OCI-LY1 (cell line): ENCODE measurements around the gene SLC17A2.

Experiments used
- EZH2 ChIP-seq: fragments of 200-600 bp; sonication (generic), shearing (Covaris generic); IDR thresholded peaks from 2 replicates; pipeline ENCODE4 v1.8.0; 2017; ENCODE audit warnings: borderline replicate concordance, mixed run types, mild to moderate bottlenecking, antibody characterized with exemption, low read length, moderate library complexity, mixed read lengths
- TF ChIP-seq, protein P1 (sequence below): fragments of 200-600 bp; sonication (generic), shearing (Covaris generic); IDR thresholded peaks from 2 replicates; pipeline ENCODE4 v1.5.1; 2017; ENCODE audit warnings: mild to moderate bottlenecking, antibody characterized with exemption, low read length, moderate library complexity, mixed read lengths

DNA sequence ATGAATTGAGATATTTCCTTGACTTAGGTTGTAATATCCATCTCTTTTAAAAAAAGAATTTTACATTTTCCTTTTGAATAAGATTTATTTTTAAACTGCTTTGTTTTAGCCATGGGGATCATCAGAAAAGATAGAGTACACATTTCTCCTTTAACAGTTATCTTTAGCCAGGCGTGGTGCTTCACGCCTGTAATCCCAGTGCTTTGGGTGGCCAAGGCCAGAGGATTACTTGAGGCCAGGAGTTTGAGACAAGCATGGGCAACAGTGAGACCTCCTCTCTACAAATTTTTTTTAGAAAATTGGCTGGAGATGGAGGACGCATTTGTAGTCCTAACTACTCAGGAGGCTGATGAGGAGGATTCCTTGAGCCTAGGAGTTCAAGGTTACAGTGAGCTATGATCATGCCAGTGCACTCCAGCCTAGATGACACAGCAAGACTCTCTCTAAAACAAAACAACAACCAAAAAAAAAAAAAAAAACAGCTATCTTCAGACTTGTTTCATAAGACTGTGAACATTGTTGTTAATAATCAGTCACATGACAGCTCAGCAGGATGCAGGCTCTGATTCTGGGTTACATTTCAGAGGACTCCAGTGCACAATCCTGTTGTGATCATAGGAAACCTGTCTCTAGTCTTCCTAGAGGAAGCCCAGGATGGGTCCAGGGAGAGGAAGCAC lies 54.4 kb downstream of the SLC17A2 start:
- TF ChIP-seq, protein P1, sequence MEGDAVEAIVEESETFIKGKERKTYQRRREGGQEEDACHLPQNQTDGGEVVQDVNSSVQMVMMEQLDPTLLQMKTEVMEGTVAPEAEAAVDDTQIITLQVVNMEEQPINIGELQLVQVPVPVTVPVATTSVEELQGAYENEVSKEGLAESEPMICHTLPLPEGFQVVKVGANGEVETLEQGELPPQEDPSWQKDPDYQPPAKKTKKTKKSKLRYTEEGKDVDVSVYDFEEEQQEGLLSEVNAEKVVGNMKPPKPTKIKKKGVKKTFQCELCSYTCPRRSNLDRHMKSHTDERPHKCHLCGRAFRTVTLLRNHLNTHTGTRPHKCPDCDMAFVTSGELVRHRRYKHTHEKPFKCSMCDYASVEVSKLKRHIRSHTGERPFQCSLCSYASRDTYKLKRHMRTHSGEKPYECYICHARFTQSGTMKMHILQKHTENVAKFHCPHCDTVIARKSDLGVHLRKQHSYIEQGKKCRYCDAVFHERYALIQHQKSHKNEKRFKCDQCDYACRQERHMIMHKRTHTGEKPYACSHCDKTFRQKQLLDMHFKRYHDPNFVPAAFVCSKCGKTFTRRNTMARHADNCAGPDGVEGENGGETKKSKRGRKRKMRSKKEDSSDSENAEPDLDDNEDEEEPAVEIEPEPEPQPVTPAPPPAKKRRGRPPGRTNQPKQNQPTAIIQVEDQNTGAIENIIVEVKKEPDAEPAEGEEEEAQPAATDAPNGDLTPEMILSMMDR: no peak
- no peak for TF ChIP-seq EZH2
